SK-N-SH (cell line): ENCODE results near the gene SIDT1. TPM values are rescaled to one million over a fixed set of nuclear protein-coding genes. Genes with fewer than 3 reads are reported as not detected.

Experiments
- CTCF ChIA-PET: fragments of 300-600, 350-600 bp; formaldehyde crosslinking; extraction: SDS; loops from one replicate; lab custom pipeline; 2021; lab: Yijun Ruan, JAX
- POLR2A ChIA-PET: fragments of 350-600 bp; sonication (Branson Sonifier 250); formaldehyde crosslinking; extraction: SDS; loops from one replicate; lab custom pipeline; 2020; ENCODE audit warnings: antibody characterized with exemption, inconsistent platforms; lab: Yijun Ruan, JAX
- DNase-seq: peaks from one replicate; pipeline ENCODE4 v3.0.0; 2012
- H2AFZ ChIP-seq: fragments of 200-600 bp; sonication (generic); 2 replicates; pipeline ENCODE4 v1.8.1; 2016; ENCODE audit warnings: antibody characterized with exemption, mild to moderate bottlenecking, low read depth
- H3F3A ChIP-seq: fragments of 200-600 bp; sonication (generic); replicated peaks from 2 replicates; pipeline ENCODE3; 2016; ENCODE audit warnings: antibody characterized with exemption, mild to moderate bottlenecking; ENCODE audit not compliant: insufficient read depth
- H3K27ac ChIP-seq, 2 experiments: fragments of 200-500 bp in 1 of 2; fragments of 200-600 bp in 1 of 2; sonication (Bioruptor generic) in 1 of 2; sonication (generic), shearing (Covaris generic) in 1 of 2; 2 replicates each; pipeline versions ENCODE4 v1.5.1 to v1.6.1; 2014 to 2016; ENCODE audit warnings: low read depth in 2 of 2, inconsistent platforms in 1 of 2, low read length in 1 of 2, mild to moderate bottlenecking in 1 of 2, mixed read lengths in 1 of 2
- H3K27me3 ChIP-seq: fragments of 200-600 bp; sonication (generic), shearing (Covaris generic); 2 replicates; pipeline ENCODE4 v1.6.1; 2016; ENCODE audit warnings: mixed run types; ENCODE audit not compliant: insufficient read depth
- H3K36me3 ChIP-seq, 2 experiments: fragments of 200-500 bp in 1 of 2; fragments of 200-600 bp in 1 of 2; sonication (Bioruptor generic) in 1 of 2; sonication (generic) in 1 of 2; replicated peaks in 1 of 2; 2 replicates each; pipeline versions ENCODE3 to v1.5.1; 2014 to 2016; ENCODE audit warnings: low read length in 1 of 2, mild to moderate bottlenecking in 1 of 2; ENCODE audit not compliant: insufficient read depth in 2 of 2, control insufficient read depth in 1 of 2
- H3K4me1 ChIP-seq, 2 experiments: fragments of 200-500 bp in 1 of 2; fragments of 200-600 bp in 1 of 2; sonication (Bioruptor generic) in 1 of 2; sonication (generic), shearing (Covaris generic) in 1 of 2; 2 replicates each; pipeline versions ENCODE4 v1.5.1 to v1.6.1; 2014 to 2016; ENCODE audit warnings: low read depth in 1 of 2, low read length in 1 of 2, mixed run types in 1 of 2; ENCODE audit not compliant: insufficient read depth in 2 of 2, control insufficient read depth in 1 of 2
- H3K4me2 ChIP-seq: fragments of 200-600 bp; sonication (generic), shearing (Covaris generic); 2 replicates; pipeline ENCODE4 v1.6.1; 2017; ENCODE audit warnings: mixed run types
- H3K4me3 ChIP-seq, 2 experiments: fragments of 200-500 bp in 1 of 2; fragments of 200-600 bp in 1 of 2; sonication (Bioruptor generic) in 1 of 2; sonication (generic), shearing (Covaris generic) in 1 of 2; 2 replicates each; pipeline versions ENCODE4 v1.5.1 to v1.8.1; 2014 to 2016; ENCODE audit warnings: low read depth in 2 of 2, inconsistent platforms in 1 of 2, low read length in 1 of 2, mild to moderate bottlenecking in 1 of 2, mixed read lengths in 1 of 2, moderate library complexity in 1 of 2
- H3K79me2 ChIP-seq: fragments of 200-600 bp; sonication (generic); 2 replicates; pipeline ENCODE4 v1.8.1; 2017; ENCODE audit warnings: mild to moderate bottlenecking; ENCODE audit not compliant: insufficient read depth
- H3K9ac ChIP-seq: fragments of 200-600 bp; sonication (generic); 2 replicates; pipeline ENCODE4 v1.6.1; 2017; ENCODE audit warnings: mixed run types
- H3K9me2 ChIP-seq: fragments of 200-600 bp; sonication (generic); 2 replicates; pipeline ENCODE4 v1.6.1; 2017; ENCODE audit warnings: mixed run types
- H3K9me3 ChIP-seq: fragments of 200-600 bp; sonication (generic); 2 replicates; pipeline ENCODE4 v1.6.1; 2017; ENCODE audit warnings: mixed run types, mild to moderate bottlenecking, moderate library complexity
- H4K20me1 ChIP-seq: fragments of 200-600 bp; sonication (generic); 2 replicates; pipeline ENCODE4 v1.6.1; 2017; ENCODE audit warnings: mild to moderate bottlenecking, mixed run types; ENCODE audit not compliant: insufficient read depth
- ELF1 ChIP-seq: IDR thresholded peaks from 2 replicates; pipeline ENCODE4 v1.4.0; 2012
- EP300 ChIP-seq, 2 experiments: IDR thresholded peaks; 2 replicates each; pipeline versions ENCODE4 v1.4.0 to v1.6.1; 2012; ENCODE audit warnings: borderline replicate concordance in 1 of 2, low read depth in 1 of 2, low read length in 1 of 2
- EZH2phosphoT487 ChIP-seq: fragments of 200-600 bp; sonication (generic); IDR thresholded peaks from 2 replicates; pipeline ENCODE4 v1.6.1; 2017; ENCODE audit warnings: low read depth, mixed run types, mild to moderate bottlenecking, antibody characterized with exemption, moderate library complexity, borderline replicate concordance
- FOSL2 ChIP-seq: IDR thresholded peaks from 2 replicates; pipeline ENCODE4 v1.4.0; 2012; ENCODE audit warnings: low read depth, mild to moderate bottlenecking, moderate library complexity, borderline replicate concordance
- FOXM1 ChIP-seq: IDR thresholded peaks from 2 replicates; pipeline ENCODE4 v1.4.0; 2012; ENCODE audit warnings: low read depth, mild to moderate bottlenecking
- GABPA ChIP-seq: IDR thresholded peaks from 2 replicates; pipeline ENCODE4 v1.4.0; 2012; ENCODE audit warnings: low read depth, mild to moderate bottlenecking
- JUND ChIP-seq: IDR thresholded peaks from 2 replicates; pipeline ENCODE4 v1.4.0; 2012
- MXI1 ChIP-seq: IDR thresholded peaks from 2 replicates; pipeline ENCODE4 v1.6.1; 2012; ENCODE audit warnings: mild to moderate bottlenecking, low read depth, low read length, improper control_type of control experiment
- NRF1 ChIP-seq: IDR thresholded peaks from 2 replicates; pipeline ENCODE4 v1.6.1; 2012; ENCODE audit warnings: low read depth, mild to moderate bottlenecking, low read length
- PBX3 ChIP-seq: IDR thresholded peaks from 2 replicates; pipeline ENCODE4; 2012
- POLR2AphosphoS5 ChIP-seq: IDR thresholded peaks from 2 replicates; pipeline ENCODE4 v1.6.1; 2012; ENCODE audit warnings: low read depth, low read length
- RAD21 ChIP-seq: IDR thresholded peaks from 2 replicates; pipeline ENCODE4 v1.6.1; 2012; ENCODE audit warnings: mild to moderate bottlenecking, low read length
- RCOR1 ChIP-seq: fragments of 150-350 bp; IDR thresholded peaks from 2 replicates; pipeline ENCODE4 v1.6.1; 2017; ENCODE audit warnings: antibody characterized with exemption, low read length
- SIN3A ChIP-seq: IDR thresholded peaks from 2 replicates; pipeline ENCODE4 v1.6.1; 2012; ENCODE audit warnings: low read depth, mild to moderate bottlenecking, low read length, moderate library complexity, borderline replicate concordance
- YY1 ChIP-seq: IDR thresholded peaks from 2 replicates; pipeline ENCODE4 v1.4.0; 2012; ENCODE audit warnings: low read depth, mild to moderate bottlenecking
- WGBS: methylation state at CpG from one replicate; pipeline ENCODE4 v1.1.6; 2017; ENCODE audit warnings: low lambda C conversion rate; 5-methylcytosine and 5-hydroxymethylcytosine counted together
- polyA plus RNA-seq, 3 experiments: library from polyadenylated mRNA; depleted of rRNA; stranded (reverse); fragments of >200 nt; gene quantifications; 2 replicates each; pipeline ENCODE4 v1.2.3, GENCODE V29; 2012
- TF ChIP-seq, protein P1 (sequence below): fragments of 150-350 bp; IDR thresholded peaks from 2 replicates; pipeline ENCODE4 v1.6.1; 2016; ENCODE audit warnings: mild to moderate bottlenecking, low read depth, low read length
- TF ChIP-seq, protein P2 (sequence below): IDR thresholded peaks from 2 replicates; pipeline ENCODE4 v1.4.0; 2012; ENCODE audit warnings: low read depth, borderline replicate concordance
- TF ChIP-seq, protein P3 (sequence below): fragments of 150-350 bp; IDR thresholded peaks from 2 replicates; pipeline ENCODE4 v1.6.1; 2017; ENCODE audit warnings: antibody characterized with exemption, low read length, low read depth, borderline replicate concordance
- TF ChIP-seq, protein P4 (sequence below): IDR thresholded peaks from 2 replicates; pipeline ENCODE4 v1.4.0; 2012; ENCODE audit warnings: low read depth, borderline replicate concordance

The SIDT1 gene
- polyA plus RNA-seq, 1 of the 3 experiments (the other 2 are of a cell fraction) = 0.02 TPM

DNA sequence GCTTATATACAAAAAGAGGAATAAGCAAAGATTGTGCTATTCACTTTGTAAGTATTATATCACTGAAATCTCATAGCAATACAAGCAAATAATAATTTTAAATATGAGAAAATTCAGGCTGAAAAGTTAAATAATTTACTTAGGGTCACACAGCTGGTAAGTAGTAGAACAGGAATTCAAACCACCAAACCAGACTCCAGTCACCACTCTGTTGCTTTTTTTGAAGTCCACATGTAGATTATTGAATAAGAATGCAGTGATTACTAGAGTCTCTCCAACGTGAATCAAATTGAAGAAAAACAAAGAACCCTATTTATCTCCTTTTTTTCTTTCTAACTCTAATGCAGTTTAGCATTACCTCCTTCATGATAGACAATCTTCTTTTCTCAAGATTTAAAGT, 33.3 kb upstream of the SIDT1 start:
- H3K27ac ChIP-seq = no peak overlapping the region; a peak in 1 of 4 replicates
- POLR2A ChIA-PET = no interaction called here
- no peak for DNase-seq

DNA sequence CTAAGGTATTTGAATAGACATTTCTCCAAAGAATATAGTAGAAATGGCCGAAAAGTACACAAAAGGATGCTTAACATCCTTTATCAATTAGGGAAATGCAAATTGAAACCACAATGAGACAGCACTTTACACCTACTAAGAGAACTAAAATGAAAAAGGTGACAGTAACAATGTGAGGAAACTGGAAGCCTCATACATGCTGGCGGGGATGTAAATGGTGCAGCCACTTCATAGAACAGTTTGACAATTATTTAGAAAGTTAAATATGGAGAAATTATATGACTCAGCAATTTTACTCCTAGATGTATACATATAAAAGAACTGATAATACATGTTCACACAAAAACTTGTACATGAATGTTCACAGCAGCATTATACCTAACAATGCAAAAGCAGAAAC, 30.8 kb upstream of the SIDT1 start:
- H3K79me2 ChIP-seq = no peaks in the 10 kb centered on the region
- H3K9me3 ChIP-seq = no peaks in the 10 kb centered on the region
- POLR2A ChIA-PET = no interaction called here
- H3K36me3 ChIP-seq = peaks cover 14 to 32% of the 10 kb centered on the region in 2 experiments
- H3K27me3 ChIP-seq = no peaks in the 10 kb centered on the region
- no peak overlapping the region for H2AFZ ChIP-seq
- DNase-seq = no peak
- H4K20me1 ChIP-seq = no peaks in the 10 kb centered on the region
- CTCF ChIA-PET = interaction anchor here (1.3 kb wide), 1 partner anchor 8 kb away, joined by 4 read pairs; no protein-coding TSS in a partner anchor
- no peak overlapping the region for H3K4me2 ChIP-seq
- no peak overlapping the region for H3K4me3 ChIP-seq
- TF ChIP-seq PBX3 (no peak), FOSL2 (no peak), RCOR1 (no peak), EZH2phosphoT487 (no peak), MXI1 (no peak), SIN3A (no peak), RAD21 (no peak), ELF1 (no peak), YY1 (no peak), EP300 (IDR thresholded peaks at IDR 0.05; ENCODE audit: borderline replicate concordance in 1 of 2, low read depth in 1 of 2, low read length in 1 of 2) (no peak), JUND (no peak), POLR2AphosphoS5 (no peak)
- TF ChIP-seq, protein P1, sequence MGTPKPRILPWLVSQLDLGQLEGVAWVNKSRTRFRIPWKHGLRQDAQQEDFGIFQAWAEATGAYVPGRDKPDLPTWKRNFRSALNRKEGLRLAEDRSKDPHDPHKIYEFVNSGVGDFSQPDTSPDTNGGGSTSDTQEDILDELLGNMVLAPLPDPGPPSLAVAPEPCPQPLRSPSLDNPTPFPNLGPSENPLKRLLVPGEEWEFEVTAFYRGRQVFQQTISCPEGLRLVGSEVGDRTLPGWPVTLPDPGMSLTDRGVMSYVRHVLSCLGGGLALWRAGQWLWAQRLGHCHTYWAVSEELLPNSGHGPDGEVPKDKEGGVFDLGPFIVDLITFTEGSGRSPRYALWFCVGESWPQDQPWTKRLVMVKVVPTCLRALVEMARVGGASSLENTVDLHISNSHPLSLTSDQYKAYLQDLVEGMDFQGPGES = no peak
- TF ChIP-seq, protein P2, sequence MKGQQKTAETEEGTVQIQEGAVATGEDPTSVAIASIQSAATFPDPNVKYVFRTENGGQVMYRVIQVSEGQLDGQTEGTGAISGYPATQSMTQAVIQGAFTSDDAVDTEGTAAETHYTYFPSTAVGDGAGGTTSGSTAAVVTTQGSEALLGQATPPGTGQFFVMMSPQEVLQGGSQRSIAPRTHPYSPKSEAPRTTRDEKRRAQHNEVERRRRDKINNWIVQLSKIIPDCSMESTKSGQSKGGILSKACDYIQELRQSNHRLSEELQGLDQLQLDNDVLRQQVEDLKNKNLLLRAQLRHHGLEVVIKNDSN = no peak
- TF ChIP-seq, protein P3, sequence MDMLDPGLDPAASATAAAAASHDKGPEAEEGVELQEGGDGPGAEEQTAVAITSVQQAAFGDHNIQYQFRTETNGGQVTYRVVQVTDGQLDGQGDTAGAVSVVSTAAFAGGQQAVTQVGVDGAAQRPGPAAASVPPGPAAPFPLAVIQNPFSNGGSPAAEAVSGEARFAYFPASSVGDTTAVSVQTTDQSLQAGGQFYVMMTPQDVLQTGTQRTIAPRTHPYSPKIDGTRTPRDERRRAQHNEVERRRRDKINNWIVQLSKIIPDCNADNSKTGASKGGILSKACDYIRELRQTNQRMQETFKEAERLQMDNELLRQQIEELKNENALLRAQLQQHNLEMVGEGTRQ = no peak
- TF ChIP-seq, protein P4, sequence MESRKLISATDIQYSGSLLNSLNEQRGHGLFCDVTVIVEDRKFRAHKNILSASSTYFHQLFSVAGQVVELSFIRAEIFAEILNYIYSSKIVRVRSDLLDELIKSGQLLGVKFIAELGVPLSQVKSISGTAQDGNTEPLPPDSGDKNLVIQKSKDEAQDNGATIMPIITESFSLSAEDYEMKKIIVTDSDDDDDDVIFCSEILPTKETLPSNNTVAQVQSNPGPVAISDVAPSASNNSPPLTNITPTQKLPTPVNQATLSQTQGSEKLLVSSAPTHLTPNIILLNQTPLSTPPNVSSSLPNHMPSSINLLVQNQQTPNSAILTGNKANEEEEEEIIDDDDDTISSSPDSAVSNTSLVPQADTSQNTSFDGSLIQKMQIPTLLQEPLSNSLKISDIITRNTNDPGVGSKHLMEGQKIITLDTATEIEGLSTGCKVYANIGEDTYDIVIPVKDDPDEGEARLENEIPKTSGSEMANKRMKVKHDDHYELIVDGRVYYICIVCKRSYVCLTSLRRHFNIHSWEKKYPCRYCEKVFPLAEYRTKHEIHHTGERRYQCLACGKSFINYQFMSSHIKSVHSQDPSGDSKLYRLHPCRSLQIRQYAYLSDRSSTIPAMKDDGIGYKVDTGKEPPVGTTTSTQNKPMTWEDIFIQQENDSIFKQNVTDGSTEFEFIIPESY = no peak
- H3K9ac ChIP-seq = no peak overlapping the region
- no peaks in the 10 kb centered on the region for H3K9me2 ChIP-seq
- peaks cover 5% of the 10 kb centered on the region for H3F3A ChIP-seq
- no peaks in the 10 kb centered on the region for H3K4me1 ChIP-seq
- WGBS = 96% methylated on average over 2 of the region's 2 CpGs
- no peak overlapping the region for H3K27ac ChIP-seq

More for the DNA sequence above, 33.3 kb upstream of the SIDT1 start:
- TF ChIP-seq RAD21 = no peak
- TF ChIP-seq GABPA = no peak
- TF ChIP-seq FOXM1 = no peak
- no peak for TF ChIP-seq MXI1
- TF ChIP-seq, protein P4 = no peak
- no peak for TF ChIP-seq NRF1
- TF ChIP-seq, all 33 proteins: peak for 0
- H3F3A ChIP-seq = peaks cover 9% of the 10 kb centered on the region
- H4K20me1 ChIP-seq = no peaks in the 10 kb centered on the region
- no peaks in the 10 kb centered on the region for H3K9me3 ChIP-seq
- 56% methylated on average over 1 of the region's 1 CpG for WGBS
- no peak overlapping the region for H2AFZ ChIP-seq
- no peaks in the 10 kb centered on the region for H3K4me1 ChIP-seq
- H3K9ac ChIP-seq = no peak overlapping the region
- no peak overlapping the region for H3K4me3 ChIP-seq
- no peak overlapping the region for H3K4me2 ChIP-seq
- H3K27me3 ChIP-seq = no peaks in the 10 kb centered on the region
- no peaks in the 10 kb centered on the region for H3K79me2 ChIP-seq
- peaks cover 3 to 31% of the 10 kb centered on the region in 2 experiments for H3K36me3 ChIP-seq
- H3K9me2 ChIP-seq = no peaks in the 10 kb centered on the region
- CTCF ChIA-PET = interaction anchor here (0.6 to 4.8 kb wide), 4 partner anchors 79 to 608 kb away, joined by 3 to 30 read pairs (median 3); no protein-coding TSS in a partner anchor
